SK-N-SH treated with all-trans-retinoic acid at 6 μM for 48 hours (cell line): ENCODE measurements around the gene CTAGE6.

Experiments
- ARNTL ChIP-seq: fragments of 450-650 bp; formaldehyde crosslinking; IDR thresholded peaks from 2 replicates; pipeline ENCODE4 v1.5.0; 2020; ENCODE audit warnings: low read depth, mild to moderate bottlenecking, moderate library complexity, borderline replicate concordance
- BACH2 ChIP-seq: fragments of 250-450 bp; sonication (Bioruptor Pico); IDR thresholded peaks from 2 replicates; pipeline ENCODE4 v1.9.0; 2021; ENCODE audit warnings: mild to moderate bottlenecking, borderline replicate concordance
- GLIS3 ChIP-seq: fragments of 250-450 bp; sonication (Bioruptor Pico); IDR thresholded peaks from 2 replicates; pipeline ENCODE4 v1.5.0; 2020; ENCODE audit warnings: mild to moderate bottlenecking, moderate library complexity
- RARB ChIP-seq: fragments of 250-450 bp; sonication (Bioruptor Pico); IDR thresholded peaks from 2 replicates; pipeline ENCODE4 v1.8.0; 2021; ENCODE audit warnings: mild to moderate bottlenecking, moderate library complexity
- TCF4 ChIP-seq: fragments of 250-450 bp; sonication (Bioruptor Pico); IDR thresholded peaks from 2 replicates; pipeline ENCODE4 v1.8.0; 2021; ENCODE audit warnings: mild to moderate bottlenecking, moderate library complexity, borderline replicate concordance
- TSHZ2 ChIP-seq: fragments of 250-450 bp; sonication (Bioruptor Pico); IDR thresholded peaks from 2 replicates; pipeline ENCODE4 v1.5.0; 2020; ENCODE audit warnings: mild to moderate bottlenecking, moderate library complexity
- ZFP3 ChIP-seq: fragments of 250-450 bp; sonication (Bioruptor Pico); IDR thresholded peaks from 2 replicates; pipeline ENCODE4 v1.5.0; 2020; ENCODE audit warnings: mild to moderate bottlenecking, moderate library complexity
- ZFP30 ChIP-seq: fragments of 450-650 bp; formaldehyde crosslinking; IDR thresholded peaks from 2 replicates; pipeline ENCODE4 v1.5.0; 2022; ENCODE audit warnings: mild to moderate bottlenecking, moderate library complexity
- ZNF8 ChIP-seq: fragments of 450-650 bp; formaldehyde crosslinking; IDR thresholded peaks from 2 replicates; pipeline ENCODE4 v1.5.0; 2020; ENCODE audit warnings: mild to moderate bottlenecking, moderate library complexity
- TF ChIP-seq, protein P1 (sequence below): fragments of 250-450 bp; sonication (Bioruptor Pico); IDR thresholded peaks from 2 replicates; pipeline ENCODE4 v1.8.0; 2020; ENCODE audit warnings: mild to moderate bottlenecking, moderate library complexity, borderline replicate concordance
- TF ChIP-seq, protein P2 (sequence below): fragments of 250-450 bp; sonication (Bioruptor Pico); IDR thresholded peaks from 2 replicates; pipeline ENCODE4 v1.5.1; 2020; ENCODE audit warnings: low read depth, mild to moderate bottlenecking, moderate library complexity

GRCh38 chr7:143733876-143734275 is 23.6 kb downstream of the CTAGE6 start:
- TF ChIP-seq TCF4 (CRISPR knock-in tag) (no peak), RARB (no peak), ARNTL (CRISPR knock-in tag) (no peak), ZNF8 (CRISPR knock-in tag) (no peak), TSHZ2 (CRISPR knock-in tag) (no peak), ZFP3 (CRISPR knock-in tag) (no peak), BACH2 (CRISPR knock-in tag) (no peak), GLIS3 (CRISPR knock-in tag) (no peak), ZFP30 (CRISPR knock-in tag) (no peak)
- TF ChIP-seq, protein P1, sequence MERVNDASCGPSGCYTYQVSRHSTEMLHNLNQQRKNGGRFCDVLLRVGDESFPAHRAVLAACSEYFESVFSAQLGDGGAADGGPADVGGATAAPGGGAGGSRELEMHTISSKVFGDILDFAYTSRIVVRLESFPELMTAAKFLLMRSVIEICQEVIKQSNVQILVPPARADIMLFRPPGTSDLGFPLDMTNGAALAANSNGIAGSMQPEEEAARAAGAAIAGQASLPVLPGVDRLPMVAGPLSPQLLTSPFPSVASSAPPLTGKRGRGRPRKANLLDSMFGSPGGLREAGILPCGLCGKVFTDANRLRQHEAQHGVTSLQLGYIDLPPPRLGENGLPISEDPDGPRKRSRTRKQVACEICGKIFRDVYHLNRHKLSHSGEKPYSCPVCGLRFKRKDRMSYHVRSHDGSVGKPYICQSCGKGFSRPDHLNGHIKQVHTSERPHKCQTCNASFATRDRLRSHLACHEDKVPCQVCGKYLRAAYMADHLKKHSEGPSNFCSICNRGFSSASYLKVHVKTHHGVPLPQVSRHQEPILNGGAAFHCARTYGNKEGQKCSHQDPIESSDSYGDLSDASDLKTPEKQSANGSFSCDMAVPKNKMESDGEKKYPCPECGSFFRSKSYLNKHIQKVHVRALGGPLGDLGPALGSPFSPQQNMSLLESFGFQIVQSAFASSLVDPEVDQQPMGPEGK (CRISPR knock-in tag) = no peak
- TF ChIP-seq, protein P2, sequence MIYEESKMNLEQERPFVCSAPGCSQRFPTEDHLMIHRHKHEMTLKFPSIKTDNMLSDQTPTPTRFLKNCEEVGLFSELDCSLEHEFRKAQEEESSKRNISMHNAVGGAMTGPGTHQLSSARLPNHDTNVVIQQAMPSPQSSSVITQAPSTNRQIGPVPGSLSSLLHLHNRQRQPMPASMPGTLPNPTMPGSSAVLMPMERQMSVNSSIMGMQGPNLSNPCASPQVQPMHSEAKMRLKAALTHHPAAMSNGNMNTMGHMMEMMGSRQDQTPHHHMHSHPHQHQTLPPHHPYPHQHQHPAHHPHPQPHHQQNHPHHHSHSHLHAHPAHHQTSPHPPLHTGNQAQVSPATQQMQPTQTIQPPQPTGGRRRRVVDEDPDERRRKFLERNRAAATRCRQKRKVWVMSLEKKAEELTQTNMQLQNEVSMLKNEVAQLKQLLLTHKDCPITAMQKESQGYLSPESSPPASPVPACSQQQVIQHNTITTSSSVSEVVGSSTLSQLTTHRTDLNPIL (CRISPR knock-in tag) = no peak
